Activated T-cell treated with anti-CD3 and anti-CD28 coated beads for 4 hours (primary cell): ENCODE results near the gene SLC25A1.
"Not testable (repeated sequence)": the region's sequence is repeated elsewhere in the genome, so short reads cannot be mapped to it uniquely, and the experiment has no call there.

ENCODE experiments used
- DNase-seq: peaks from one replicate; pipeline ENCODE4 v3.0.0-alpha.2; 2020

SLC25A1 gene

DNA sequence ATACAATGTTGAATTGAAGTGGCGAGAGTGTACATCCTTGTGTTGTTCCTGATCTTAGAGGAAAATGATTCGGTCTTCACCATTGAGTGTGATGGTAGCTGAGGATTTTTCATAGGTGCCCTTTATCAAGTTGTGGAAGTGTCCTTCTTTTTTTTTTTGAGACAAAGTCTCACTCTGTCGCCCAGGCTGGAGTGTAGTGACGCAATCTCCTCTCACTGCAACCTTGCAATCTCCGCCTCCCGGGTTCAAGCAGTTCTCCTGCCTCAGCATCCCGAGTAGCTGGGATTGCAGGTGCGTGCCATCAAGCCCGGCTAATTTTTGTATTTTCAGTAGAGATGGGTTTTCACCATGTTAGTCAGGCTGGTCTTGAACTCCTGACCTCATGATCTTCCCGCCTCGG is 19.9 kb downstream of the SLC25A1 start:
- not testable (repeated sequence) for DNase-seq

DNA sequence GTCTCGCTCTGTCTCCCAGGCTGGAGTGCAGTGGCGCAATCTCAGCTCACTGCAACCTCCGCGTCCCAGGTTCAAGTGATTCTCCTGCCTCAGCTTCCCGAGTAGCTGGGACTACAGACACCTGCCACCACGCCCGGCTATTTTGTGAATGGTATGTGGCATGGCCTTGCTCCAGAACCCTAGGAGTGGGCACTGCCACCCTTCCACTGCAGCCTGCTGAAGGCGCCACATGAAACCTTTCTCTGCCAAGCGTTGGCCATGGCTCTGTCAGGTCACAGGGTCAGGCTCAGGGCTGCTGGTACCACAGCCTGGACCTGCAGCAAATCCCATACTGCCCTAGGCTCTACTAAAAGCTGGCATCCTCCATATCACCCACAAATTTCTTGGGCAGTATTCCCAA is 22.4 kb downstream of the SLC25A1 start:
- not testable (repeated sequence) for DNase-seq

DNA sequence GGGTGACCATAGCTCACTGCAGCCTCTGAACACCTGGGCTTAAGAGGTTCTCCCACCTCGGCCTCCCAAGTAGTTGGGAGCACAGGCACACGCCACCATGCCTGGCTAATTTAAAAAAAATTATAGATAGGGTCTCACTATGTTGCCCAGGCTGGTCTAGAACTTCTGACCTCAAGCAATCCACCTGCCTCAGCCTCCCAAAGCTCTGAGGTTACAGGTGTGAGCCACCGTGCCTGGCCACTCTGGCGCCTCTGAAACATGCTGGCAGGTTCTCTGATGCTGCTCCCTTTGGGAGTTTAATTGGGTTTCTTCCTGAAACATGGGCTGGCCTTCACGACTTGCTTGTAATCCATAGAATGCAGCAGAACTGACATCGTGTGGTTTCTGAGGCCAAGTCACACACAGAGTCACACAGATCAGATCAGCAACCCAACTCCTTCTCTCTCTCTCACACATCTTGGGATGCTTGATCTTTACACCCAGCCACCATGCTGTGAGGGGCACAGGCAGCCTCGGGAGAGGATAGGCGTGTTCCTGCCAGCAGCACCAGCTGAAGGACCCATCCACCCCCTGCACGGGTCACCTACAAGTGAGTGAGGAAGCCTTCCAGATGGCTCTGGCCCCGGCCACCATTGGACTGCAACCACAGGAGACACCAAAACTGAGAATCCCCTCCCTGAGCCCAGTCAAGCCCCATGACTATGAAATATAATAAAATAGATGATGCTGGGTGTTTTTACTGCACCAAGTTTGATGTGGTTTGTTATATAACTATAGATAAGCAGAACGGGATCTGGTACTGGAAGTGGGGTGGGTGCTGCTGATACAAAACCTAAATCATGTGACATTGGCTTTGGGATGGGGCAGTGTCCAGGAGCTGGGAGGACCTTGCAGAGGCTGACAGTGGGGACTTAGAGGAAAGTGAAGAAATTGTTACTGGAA is 25.3 kb downstream of the SLC25A1 start:
- DNase-seq = no peak

DNA sequence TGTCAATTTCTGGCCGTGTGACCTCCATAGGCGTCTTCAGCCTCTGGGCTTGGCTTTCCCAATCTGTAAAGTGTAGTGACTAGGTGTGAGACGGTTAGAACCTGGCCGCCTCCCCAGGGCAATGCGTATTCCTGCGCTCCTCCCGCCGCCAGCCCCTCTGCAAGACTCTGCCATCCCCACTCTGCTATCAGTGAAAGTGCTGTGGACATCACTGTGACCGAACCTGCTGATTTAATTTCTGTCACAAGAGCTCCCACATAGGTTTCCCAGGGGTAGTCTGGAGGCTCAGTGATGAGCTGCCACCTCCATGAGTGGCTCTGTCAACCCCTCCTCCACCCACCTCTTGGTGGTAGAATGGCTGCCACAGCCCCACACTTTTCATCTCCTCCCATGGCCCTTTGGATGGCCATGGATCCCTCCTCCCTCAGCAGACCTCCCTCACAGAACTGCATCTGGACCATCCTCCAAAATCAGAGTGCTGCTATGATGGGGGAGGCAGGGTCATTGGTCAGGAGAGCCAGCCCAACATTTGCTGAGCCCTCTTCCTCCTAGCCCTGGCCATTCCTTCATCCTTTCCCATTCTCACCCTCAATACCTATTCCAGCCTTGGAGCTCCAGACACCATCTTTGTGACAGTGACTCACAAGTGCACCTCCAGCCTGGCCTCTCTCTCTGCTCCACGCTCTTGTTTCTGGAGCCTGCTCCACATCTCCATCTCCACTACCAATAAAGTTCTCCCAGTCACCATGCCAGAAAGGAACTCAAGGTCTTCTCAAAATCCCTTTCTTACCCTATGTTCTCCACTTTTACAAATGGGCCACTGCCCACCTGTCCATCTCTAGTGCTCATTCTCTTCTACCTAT is 27.0 kb downstream of the SLC25A1 start:
- DNase-seq = no peak

- no peak for DNase-seq
Observed at GRCh38 chr22:19150482-19151328, 27.8 kb downstream of the SLC25A1 start.

- DNase-seq = no peak
Observed at GRCh38 chr22:19149991-19150390, 28.5 kb downstream of the SLC25A1 start, which contains the start of gene GSC2. Gene GSC2, minus strand, starts transcription at chr22:19150292. Its CDS starts 9 bp downstream, at chr22:19150283.

DNA sequence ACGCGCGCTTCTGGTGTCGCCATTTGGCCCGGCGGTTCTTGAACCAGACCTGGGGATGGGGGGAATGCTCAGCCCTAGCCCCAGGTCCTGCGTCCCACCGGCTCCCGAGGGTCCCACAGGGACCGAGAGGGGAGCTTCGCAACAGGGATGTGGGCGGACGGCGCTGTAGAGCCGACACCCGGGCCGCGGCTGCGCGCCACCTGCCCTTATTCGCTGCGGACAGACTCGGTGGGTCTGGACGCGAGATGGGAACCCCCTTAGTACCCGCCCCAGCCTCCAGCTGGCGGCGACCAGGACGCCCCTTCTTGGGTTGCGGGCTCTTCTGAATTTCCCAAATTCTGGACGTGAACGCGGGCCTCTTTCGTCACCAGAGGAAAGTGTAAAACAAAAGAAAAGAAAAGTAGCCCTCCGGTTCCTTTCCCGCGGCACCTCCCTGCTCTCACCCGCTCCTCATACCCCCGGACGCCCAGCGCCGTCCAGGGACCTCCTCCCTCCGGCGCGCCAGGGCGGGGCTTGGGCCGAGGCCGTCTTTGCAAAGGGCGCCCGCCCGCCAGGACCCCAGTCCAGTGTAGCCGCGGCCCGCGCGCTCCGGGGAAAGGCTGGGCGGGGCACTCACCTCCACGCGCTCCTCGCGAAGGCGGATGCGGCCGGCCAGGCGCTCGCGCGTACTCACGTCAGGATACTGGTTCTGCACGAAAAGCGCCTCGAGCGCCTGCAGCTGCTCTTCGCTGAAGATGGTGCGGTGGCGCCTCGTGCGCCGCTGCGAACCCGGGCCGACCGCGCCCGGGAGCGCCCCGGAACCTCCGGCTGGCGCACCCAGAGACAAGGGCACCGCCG is 29.3 kb downstream of the SLC25A1 start:
- DNase-seq = no peak

GRCh38 chr22:19148417-19149046 is 30.0 kb downstream of the SLC25A1 start:
- DNase-seq = no peak

- no peak for DNase-seq
Observed at GRCh38 chr22:19147195-19147780, 31.2 kb downstream of the SLC25A1 start.

DNA sequence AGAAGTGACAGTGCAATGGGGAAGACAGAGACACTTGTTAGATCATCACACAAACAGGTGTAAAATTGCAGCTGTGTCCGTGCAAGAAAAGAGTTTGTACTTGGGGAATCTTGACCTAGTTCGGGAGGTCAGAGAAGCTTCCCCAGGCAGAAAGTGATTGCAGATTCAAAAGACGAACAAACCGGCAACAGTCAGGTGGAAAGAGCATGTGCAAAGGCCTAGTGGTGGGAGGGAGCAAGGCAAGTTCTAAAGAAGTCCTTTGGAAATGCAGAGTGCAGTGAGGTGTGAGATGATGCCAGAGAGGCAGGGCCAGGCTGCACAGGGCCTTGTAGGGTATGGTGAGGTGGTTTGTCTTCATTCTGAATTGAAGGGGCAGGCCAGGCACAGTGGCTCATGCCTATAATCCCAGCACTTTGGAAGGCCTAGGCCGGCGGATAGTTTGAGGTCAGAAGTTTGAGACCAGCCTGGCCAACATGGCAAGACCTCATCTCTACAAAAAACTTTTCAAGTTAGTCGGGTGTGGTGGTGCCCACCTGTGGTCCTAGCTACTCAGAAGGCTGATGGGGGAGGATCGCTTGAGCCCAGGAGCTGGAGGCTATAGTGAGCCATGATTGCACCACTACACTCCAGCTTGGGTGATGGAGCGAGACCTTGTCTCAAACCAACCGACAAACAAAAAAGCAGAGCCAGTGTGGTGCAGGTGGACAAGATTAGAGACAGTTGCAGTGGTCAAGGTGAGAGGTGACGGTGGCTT is 32.1 kb downstream of the SLC25A1 start:
- no peak for DNase-seq

GRCh38 chr22:19143967-19144400 is 34.6 kb downstream of the SLC25A1 start:
- DNase-seq = no peak

DNA sequence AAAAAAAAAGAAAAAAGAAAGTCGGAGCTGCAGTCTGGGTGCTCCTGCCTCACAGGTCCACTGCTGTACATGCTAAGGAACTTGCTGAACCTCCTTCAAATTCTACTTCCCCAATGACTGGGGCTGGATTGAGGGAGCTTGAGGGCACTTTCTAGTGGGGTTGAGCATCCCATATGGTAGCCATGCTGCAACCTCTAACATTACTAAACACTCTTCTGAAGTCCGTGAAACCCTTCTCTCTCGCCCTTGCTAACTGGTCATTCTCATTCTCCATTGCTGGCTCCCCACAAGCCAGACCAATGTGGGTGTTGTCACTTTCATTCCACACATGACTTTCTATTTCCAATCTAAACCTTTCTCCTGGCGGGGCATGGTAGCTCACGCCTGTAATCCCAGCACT is 35.3 kb downstream of the SLC25A1 start:
- no peak for DNase-seq

- DNase-seq = no peak
Observed at GRCh38 chr22:19142394-19142793, 36.1 kb downstream of the SLC25A1 start.

- no peak for DNase-seq
Observed at GRCh38 chr22:19139974-19140373, 38.6 kb downstream of the SLC25A1 start.

DNA sequence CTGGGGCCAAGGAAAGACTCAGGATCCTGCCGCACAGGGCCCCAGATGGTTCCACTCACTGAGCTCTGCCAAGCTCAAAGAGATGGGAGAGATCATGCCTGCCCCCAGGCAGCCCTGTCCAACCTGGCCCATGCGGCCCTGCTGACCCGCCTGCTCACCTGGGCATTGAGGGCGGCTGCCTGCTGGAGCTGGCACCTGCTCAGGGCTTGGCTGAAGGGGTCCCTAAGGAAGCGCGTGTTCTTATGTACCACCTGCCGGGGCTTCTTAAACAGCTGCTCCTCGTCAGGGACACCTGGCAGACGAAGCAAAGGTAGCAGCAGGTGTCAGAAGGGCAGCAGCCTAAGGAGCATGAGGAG is 39.6 kb downstream of the SLC25A1 start:
- DNase-seq = no peak

DNA sequence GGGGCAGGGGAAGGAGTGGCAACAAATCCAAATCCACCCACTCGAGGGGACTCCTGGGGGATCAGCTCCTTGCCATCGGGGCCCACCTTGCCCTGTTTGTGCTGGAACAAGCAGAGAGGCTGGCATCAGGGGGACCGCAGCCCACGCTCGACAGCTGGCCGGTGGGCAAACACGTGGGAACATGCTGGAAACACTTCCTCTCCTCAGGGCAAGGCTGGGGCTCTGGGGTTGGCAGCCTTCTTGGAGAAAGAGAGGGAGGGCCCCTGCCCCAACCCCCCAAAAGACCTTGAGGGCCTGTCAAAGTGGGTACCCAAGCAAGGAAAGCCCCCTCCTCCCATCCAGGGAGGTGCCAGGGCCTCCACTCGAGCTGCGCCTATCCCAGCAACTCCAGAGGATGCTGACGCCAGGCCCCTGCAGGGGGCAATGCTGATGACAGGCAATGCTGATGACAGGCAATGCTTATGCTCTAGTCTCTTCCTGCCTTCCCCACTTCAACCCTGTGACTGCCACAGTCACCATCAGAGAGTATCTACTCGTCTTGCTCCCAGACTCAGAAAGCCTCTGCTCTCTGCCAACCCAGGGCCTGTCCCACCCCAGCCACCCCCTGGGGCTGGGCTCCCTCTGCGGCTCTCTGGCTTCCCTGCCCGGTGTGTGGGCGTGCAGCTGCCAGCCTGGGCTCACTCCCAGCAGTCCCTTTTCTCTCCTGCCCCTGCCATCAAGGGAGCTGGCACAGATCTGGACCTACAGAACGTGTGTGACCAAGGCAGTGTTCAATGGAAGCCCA is 40.1 kb downstream of the SLC25A1 start:
- DNase-seq = no peak

GRCh38 chr22:19137384-19138216 is 40.9 kb downstream of the SLC25A1 start:
- no peak for DNase-seq

GRCh38 chr22:19136915-19137314 is 41.6 kb downstream of the SLC25A1 start:
- DNase-seq = no peak
